Kidney tubule cell (primary cell): ENCODE measurements around the gene ADAD2.

Experiments
- DNase-seq: peaks from one replicate; pipeline ENCODE4 v3.0.0-alpha.2; 2018; ENCODE audit warnings: low spot score

The ADAD2 gene

GRCh38 chr16:84223456-84223855 lies 32.5 kb downstream of the ADAD2 start:
- DNase-seq, result peak; percentile 63

- DNase-seq, result no peak
These were observed 33.6 kb downstream of the ADAD2 start for GRCh38 chr16:84224554-84224953.

- no peak for DNase-seq
These were observed 34.2 kb downstream of the ADAD2 start for GRCh38 chr16:84225126-84225525.

- DNase-seq, result no peak
These were observed 34.6 kb downstream of the ADAD2 start for GRCh38 chr16:84225571-84225970.

GRCh38 chr16:84226026-84226425 lies 35.1 kb downstream of the ADAD2 start:
- DNase-seq, result no peak

- DNase-seq, result no peak
These were observed 36.6 kb downstream of the ADAD2 start for GRCh38 chr16:84227548-84227947.

GRCh38 chr16:84228256-84228838 lies 37.4 kb downstream of the ADAD2 start:
- DNase-seq, result peak; percentile 87

- no peak for DNase-seq
These were observed 38.5 kb downstream of the ADAD2 start for GRCh38 chr16:84229471-84229870.

- no peak for DNase-seq
These were observed 41.1 kb downstream of the ADAD2 start for GRCh38 chr16:84232060-84232459.

GRCh38 chr16:84232969-84233368 lies 42.0 kb downstream of the ADAD2 start:
- no peak for DNase-seq

- DNase-seq, result no peak
These were observed 42.8 kb downstream of the ADAD2 start for GRCh38 chr16:84233748-84234147.

GRCh38 chr16:84234321-84235241 lies 43.6 kb downstream of the ADAD2 start:
- no peak for DNase-seq

GRCh38 chr16:84236671-84237070 lies 45.7 kb downstream of the ADAD2 start:
- DNase-seq, result no peak

- no peak for DNase-seq
These were observed 47.2 kb downstream of the ADAD2 start for GRCh38 chr16:84237994-84238750.

GRCh38 chr16:84239141-84239769 lies 48.3 kb downstream of the ADAD2 start:
- no peak for DNase-seq

GRCh38 chr16:84239909-84240308 lies 49.0 kb downstream of the ADAD2 start, which contains the start of gene KCNG4:
TSS of gene KCNG4 (minus strand) at chr16:84240012. CDS start at chr16:84237485, 2,527 bp downstream.
- DNase-seq, result no peak

GRCh38 chr16:84240455-84240854 lies 49.5 kb downstream of the ADAD2 start:
- no peak for DNase-seq

- no peak for DNase-seq
These were observed 50.8 kb downstream of the ADAD2 start for GRCh38 chr16:84241778-84242177.

GRCh38 chr16:84242839-84243238 lies 51.9 kb downstream of the ADAD2 start:
- no peak for DNase-seq

GRCh38 chr16:84243732-84244131 lies 52.8 kb downstream of the ADAD2 start:
- DNase-seq, result no peak

GRCh38 chr16:84244728-84245127 lies 53.8 kb downstream of the ADAD2 start:
- DNase-seq, result no peak
